Measurements from ENCODE around the gene BPIFB4.

GRCh38 chr20:33125983-33126382, 46.5 kb downstream of the BPIFB4 start:
- TF ChIP-seq CTCF (IDR thresholded peaks at IDR 0.05; ENCODE audit: insufficient read depth, low read depth, low read length) (no peak), EZH2 (IDR thresholded peaks at IDR 0.05; ENCODE audit: insufficient read depth, low read length) (no peak)
